ENCODE results near the gene PSMD5. TPM values are rescaled to one million over a fixed set of nuclear protein-coding genes. Genes with fewer than 3 reads are reported as not detected.

PSMD5 gene
- total RNA-seq, 1 donor from 2014 or later: 54.3 TPM

GRCh38 chr9:120846906-120847305 is 4.2 kb upstream of the PSMD5 start:
- no peak for DNase-seq (ENCODE audit: low read depth, low spot score)
- Mint-ChIP-seq H3K36me3 (ENCODE audit: low read depth) (peaks cover 11% of the 10 kb centered on the region), H3K27me3 (ENCODE audit: low read depth) (no peaks in the 10 kb centered on the region), H3K9me3 (no peaks in the 10 kb centered on the region), H3K27ac (ENCODE audit: unreplicated experiment) (no peak overlapping the region), H3K4me3 (no peak overlapping the region), H3K4me1 (peaks cover 26% of the 10 kb centered on the region)
- TF ChIP-seq CTCF (conservative IDR thresholded peaks at IDR 0.05): no peak

GRCh38 chr9:120846251-120846889 is 3.6 kb upstream of the PSMD5 start:
- Mint-ChIP-seq H3K4me1 (peaks cover 26% of the 10 kb centered on the region), H3K4me3 (peak overlapping the region; percentile 9), H3K9me3 (peaks cover 2% of the 10 kb centered on the region), H3K27me3 (ENCODE audit: low read depth) (no peaks in the 10 kb centered on the region), H3K27ac (ENCODE audit: unreplicated experiment) (no peak overlapping the region), H3K36me3 (ENCODE audit: low read depth) (peaks cover 16% of the 10 kb centered on the region)
- no peak for TF ChIP-seq CTCF (conservative IDR thresholded peaks at IDR 0.05)
- no peak for DNase-seq (ENCODE audit: low read depth, low spot score)

- Mint-ChIP-seq H3K27ac (ENCODE audit: unreplicated experiment) (no peak overlapping the region), H3K4me3 (peak overlapping the region; percentile 99), H3K9me3 (peaks cover 2% of the 10 kb centered on the region), H3K27me3 (ENCODE audit: low read depth) (no peaks in the 10 kb centered on the region), H3K36me3 (ENCODE audit: low read depth) (peaks cover 18% of the 10 kb centered on the region), H3K4me1 (peaks cover 22% of the 10 kb centered on the region)
- DNase-seq (ENCODE audit: low read depth, low spot score): no peak
- no peak for TF ChIP-seq CTCF (conservative IDR thresholded peaks at IDR 0.05)
These were observed 2.5 kb upstream of the PSMD5 start for GRCh38 chr9:120845255-120845654.

GRCh38 chr9:120841930-120842684 is 615 bp downstream of the PSMD5 start:
- Mint-ChIP-seq H3K9me3 (peaks cover 2% of the 10 kb centered on the region), H3K4me3 (peak overlapping the region; percentile 99), H3K4me1 (peaks cover 42% of the 10 kb centered on the region), H3K27ac (ENCODE audit: unreplicated experiment) (peak overlapping the region; percentile 98), H3K36me3 (ENCODE audit: low read depth) (peaks cover 27% of the 10 kb centered on the region), H3K27me3 (ENCODE audit: low read depth) (no peaks in the 10 kb centered on the region)
- TF ChIP-seq CTCF (conservative IDR thresholded peaks at IDR 0.05): no peak
- DNase-seq (ENCODE audit: low read depth, low spot score): no peak

- Mint-ChIP-seq H3K4me3 (peak overlapping the region; percentile 28), H3K36me3 (ENCODE audit: low read depth) (peaks cover 30% of the 10 kb centered on the region), H3K27me3 (ENCODE audit: low read depth) (no peaks in the 10 kb centered on the region), H3K9me3 (peaks cover 2% of the 10 kb centered on the region), H3K27ac (ENCODE audit: unreplicated experiment) (peak overlapping the region; percentile 6), H3K4me1 (peaks cover 38% of the 10 kb centered on the region)
- DNase-seq (ENCODE audit: low read depth, low spot score): no peak
- TF ChIP-seq CTCF (conservative IDR thresholded peaks at IDR 0.05): no peak
These were observed 3.6 kb downstream of the PSMD5 start for GRCh38 chr9:120839146-120839545.

Measured in neural crest cell (in vitro differentiated cells).